ENCODE data around the gene SELENOO. TPM values are rescaled to one million over a fixed set of nuclear protein-coding genes. Genes with fewer than 3 reads are reported as not detected.

SELENOO gene
- total RNA-seq, 1 donor from 2014 or later, result 15.0 TPM

DNA sequence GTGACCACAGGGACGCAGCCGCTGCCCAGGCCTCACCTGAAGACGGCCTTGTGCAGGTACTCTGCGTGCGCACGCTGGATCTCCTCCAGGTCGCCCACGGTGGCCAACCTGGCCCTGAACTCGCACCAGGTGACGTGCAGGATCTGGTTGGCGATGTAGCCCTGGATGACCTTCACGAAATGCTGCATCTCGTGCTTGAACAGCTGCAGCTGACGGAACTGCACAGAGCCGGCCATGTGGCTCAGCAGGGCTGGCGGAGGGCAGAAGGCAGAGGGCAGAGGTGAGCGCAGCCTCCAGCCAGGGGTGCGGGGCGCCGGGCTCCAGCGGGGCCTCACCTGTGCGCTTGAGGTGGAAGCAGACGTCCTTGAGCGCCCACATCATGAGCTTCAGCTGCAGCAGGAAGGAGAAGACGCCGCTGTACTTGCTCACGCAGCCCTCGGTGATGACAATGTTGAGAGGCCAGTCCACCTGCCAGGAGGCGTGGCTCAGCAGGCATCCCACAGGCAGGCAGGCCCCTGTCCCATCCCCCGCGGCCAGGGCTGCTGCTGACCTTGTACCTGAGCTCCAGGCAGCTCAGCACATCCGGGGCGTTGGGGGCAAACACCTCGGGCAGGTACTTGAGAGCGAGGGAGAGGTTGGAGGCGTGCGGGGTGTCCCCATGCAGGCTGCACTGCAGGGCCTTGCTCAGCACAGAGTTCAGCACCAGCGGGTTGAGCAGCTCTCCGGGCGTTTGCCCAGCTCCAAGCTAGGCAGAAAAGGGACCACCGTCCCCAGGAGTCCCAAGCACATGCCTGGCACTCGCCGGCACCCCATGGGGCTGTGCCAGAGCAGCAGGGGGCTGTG is 17.6 kb downstream of the SELENOO start:
- TF ChIP-seq, protein P1, sequence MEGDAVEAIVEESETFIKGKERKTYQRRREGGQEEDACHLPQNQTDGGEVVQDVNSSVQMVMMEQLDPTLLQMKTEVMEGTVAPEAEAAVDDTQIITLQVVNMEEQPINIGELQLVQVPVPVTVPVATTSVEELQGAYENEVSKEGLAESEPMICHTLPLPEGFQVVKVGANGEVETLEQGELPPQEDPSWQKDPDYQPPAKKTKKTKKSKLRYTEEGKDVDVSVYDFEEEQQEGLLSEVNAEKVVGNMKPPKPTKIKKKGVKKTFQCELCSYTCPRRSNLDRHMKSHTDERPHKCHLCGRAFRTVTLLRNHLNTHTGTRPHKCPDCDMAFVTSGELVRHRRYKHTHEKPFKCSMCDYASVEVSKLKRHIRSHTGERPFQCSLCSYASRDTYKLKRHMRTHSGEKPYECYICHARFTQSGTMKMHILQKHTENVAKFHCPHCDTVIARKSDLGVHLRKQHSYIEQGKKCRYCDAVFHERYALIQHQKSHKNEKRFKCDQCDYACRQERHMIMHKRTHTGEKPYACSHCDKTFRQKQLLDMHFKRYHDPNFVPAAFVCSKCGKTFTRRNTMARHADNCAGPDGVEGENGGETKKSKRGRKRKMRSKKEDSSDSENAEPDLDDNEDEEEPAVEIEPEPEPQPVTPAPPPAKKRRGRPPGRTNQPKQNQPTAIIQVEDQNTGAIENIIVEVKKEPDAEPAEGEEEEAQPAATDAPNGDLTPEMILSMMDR (IDR thresholded peaks at IDR 0.05; ENCODE audit: borderline replicate concordance), result no peak
- Histone ChIP-seq H3K27me3 (ENCODE audit: low read depth) (no peaks in the 10 kb centered on the region), H3K36me3 (peaks cover 85% of the 10 kb centered on the region), H3K4me1 (peaks cover 30% of the 10 kb centered on the region), H3K9me3 (replicated peaks) (no peaks in the 10 kb centered on the region), H3K27ac (replicated peaks) (no peak overlapping the region), H3K4me3 (no peak overlapping the region)
- DNase-seq, result no peak
- intact Hi-C loops (cut with micrococcal nuclease), result no loop called here

DNA sequence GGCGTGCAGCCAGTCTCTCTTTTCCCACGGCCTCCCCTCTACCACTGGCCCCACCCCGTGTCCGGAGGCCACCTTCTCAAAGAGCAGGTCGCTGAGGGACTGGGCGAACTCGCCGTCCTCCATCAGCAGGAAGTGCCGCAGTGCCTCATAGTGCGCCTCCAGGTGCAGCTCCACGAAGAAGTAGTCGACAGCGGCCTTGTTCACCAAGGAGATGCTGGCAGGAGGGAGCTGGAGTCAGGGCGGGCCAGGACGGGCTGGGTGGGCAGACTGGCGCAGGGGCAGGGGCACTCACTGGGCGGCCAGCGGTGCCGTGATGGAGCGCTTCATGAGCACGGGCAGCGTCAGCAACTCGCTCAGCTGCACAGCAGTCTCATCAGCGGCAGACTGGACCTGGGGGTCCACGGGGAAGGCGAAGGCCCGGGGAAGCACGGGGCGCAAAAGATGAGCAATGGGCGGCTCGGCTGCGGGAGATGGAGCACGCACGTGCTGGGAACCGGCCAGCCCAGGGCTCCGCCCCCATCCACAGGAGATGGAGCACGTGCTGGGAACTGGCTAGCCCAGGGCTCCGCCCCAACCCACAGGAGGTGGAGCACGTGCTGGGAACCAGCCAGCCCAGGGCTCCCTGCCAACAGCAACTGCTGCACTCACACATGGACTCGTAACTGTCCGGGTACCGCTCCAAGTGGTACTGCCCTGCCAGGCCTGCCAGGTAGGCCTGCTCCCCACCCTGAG is 18.4 kb downstream of the SELENOO start:
- Histone ChIP-seq H3K27ac (replicated peaks) (no peak overlapping the region), H3K36me3 (peaks cover 85% of the 10 kb centered on the region), H3K4me1 (peaks cover 30% of the 10 kb centered on the region), H3K4me3 (no peak overlapping the region), H3K9me3 (replicated peaks) (no peaks in the 10 kb centered on the region), H3K27me3 (ENCODE audit: low read depth) (no peaks in the 10 kb centered on the region)
- intact Hi-C loops (cut with micrococcal nuclease), result no loop called here
- peak; percentile 89 for DNase-seq
- TF ChIP-seq, protein P1 (IDR thresholded peaks at IDR 0.05; ENCODE audit: borderline replicate concordance), result no peak

DNA sequence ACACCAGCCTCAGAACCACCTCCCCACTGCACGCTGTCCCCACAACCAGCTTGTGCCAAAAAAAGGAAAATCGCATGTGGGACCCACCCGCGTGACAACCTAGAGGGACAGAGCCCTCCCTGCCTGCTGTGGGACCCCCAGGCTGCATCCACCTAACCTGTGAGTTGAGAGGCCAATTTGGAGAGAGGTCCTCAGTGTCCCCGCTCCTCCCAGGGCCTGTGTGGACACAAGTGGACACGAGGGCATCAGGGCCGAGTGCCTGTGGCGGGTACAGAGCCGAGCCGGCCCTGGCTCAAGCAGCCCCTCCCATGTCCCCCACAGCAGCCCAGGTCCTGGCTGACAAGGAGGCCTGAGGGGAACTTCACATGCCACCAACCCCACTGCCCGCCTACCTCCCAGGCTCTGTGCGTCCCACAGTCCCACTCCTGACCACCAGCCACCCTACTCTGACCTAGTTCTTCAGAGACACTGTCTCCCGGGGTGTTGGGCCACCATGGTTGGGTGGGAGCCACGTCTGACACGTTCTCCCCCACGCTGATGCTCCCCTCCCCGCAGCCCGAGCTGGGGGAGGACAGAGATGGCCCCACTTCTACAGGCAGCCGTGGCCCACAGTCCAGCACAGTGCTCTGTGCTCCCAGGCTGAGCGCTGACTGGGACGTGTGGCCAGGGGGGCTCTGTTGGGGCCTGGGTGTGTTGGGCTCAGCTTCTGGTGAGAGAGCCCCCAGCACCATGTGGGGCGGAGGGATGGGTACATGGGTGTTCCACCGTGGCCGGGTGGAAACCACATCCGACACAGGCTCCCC is 19.2 kb downstream of the SELENOO start:
- Histone ChIP-seq H3K27me3 (ENCODE audit: low read depth) (no peaks in the 10 kb centered on the region), H3K4me3 (no peak overlapping the region), H3K36me3 (peaks cover 84% of the 10 kb centered on the region), H3K4me1 (peaks cover 25% of the 10 kb centered on the region), H3K27ac (replicated peaks) (peak overlapping the region; percentile 12), H3K9me3 (replicated peaks) (no peaks in the 10 kb centered on the region)
- no peak for DNase-seq
- TF ChIP-seq, protein P1 (IDR thresholded peaks at IDR 0.05; ENCODE audit: borderline replicate concordance), result no peak
- intact Hi-C loops (cut with micrococcal nuclease), result no loop called here

- Histone ChIP-seq H3K36me3 (peaks cover 89% of the 10 kb centered on the region), H3K4me1 (peaks cover 22% of the 10 kb centered on the region)
Measured at GRCh38 chr22:50220603-50221409, 20.0 kb downstream of the SELENOO start.

More at GRCh38 chr22:50220603-50221409, 20.0 kb downstream of the SELENOO start:
- Histone ChIP-seq H3K9me3 (replicated peaks) (no peaks in the 10 kb centered on the region), H3K27me3 (ENCODE audit: low read depth) (no peaks in the 10 kb centered on the region), H3K27ac (replicated peaks) (no peak overlapping the region), H3K4me3 (no peak overlapping the region)
- intact Hi-C loops (cut with micrococcal nuclease), result no loop called here
- TF ChIP-seq, protein P1 (IDR thresholded peaks at IDR 0.05; ENCODE audit: borderline replicate concordance), result no peak
- no peak for DNase-seq
